ENCODE measurements around the gene CRK. TPM values are rescaled to one million over a fixed set of nuclear protein-coding genes. Genes with fewer than 3 reads are reported as not detected.
A peak's percentile ranks its signal among the peaks of the same experiment; 100 is the strongest.

Gene CRK
- total RNA-seq, 1 donor from 2014 or later = 83.5 TPM

GRCh38 chr17:1386265-1386664 is 69.8 kb downstream of the CRK start:
- H2AFZ ChIP-seq (ENCODE audit: low read depth, low read length) = no peak overlapping the region
- no peaks in the 10 kb centered on the region for H3K9me3 ChIP-seq (ENCODE audit: insufficient read depth, low read depth, low read length)
- H3K9ac ChIP-seq (ENCODE audit: low read length) = no peak overlapping the region
- no peak for DNase-seq (ENCODE audit: low read depth)
- peaks cover 31% of the 10 kb centered on the region for H3K4me1 Mint-ChIP-seq (ENCODE audit: low read depth, unreplicated experiment)
- TF ChIP-seq EZH2 (IDR thresholded peaks at IDR 0.05; ENCODE audit: insufficient read depth, low read length) (no peak), CTCF (IDR thresholded peaks at IDR 0.05; ENCODE audit: insufficient read depth, low read depth, low read length) (no peak)
- H3K4me3 ChIP-seq (ENCODE audit: insufficient read depth, low read depth, low read length) = no peak overlapping the region
- no peak overlapping the region for H3K27ac Mint-ChIP-seq (ENCODE audit: unreplicated experiment)
- peak overlapping the region; percentile 31 for H3K4me3 Mint-ChIP-seq (ENCODE audit: unreplicated experiment)
- peaks cover 4% of the 10 kb centered on the region for H3K4me1 ChIP-seq (ENCODE audit: insufficient read depth, low read length)
- no peaks in the 10 kb centered on the region for H3K27me3 Mint-ChIP-seq (ENCODE audit: low read depth, unreplicated experiment)
- no peaks in the 10 kb centered on the region for H3K36me3 ChIP-seq (ENCODE audit: insufficient read depth, low read length)
- no peak overlapping the region for H3K27ac ChIP-seq (ENCODE audit: low read depth, low read length)
- FAIRE-seq = no peak
- H3K9me3 Mint-ChIP-seq (ENCODE audit: unreplicated experiment) = no peaks in the 10 kb centered on the region
- peaks cover 99% of the 10 kb centered on the region for H3K79me2 ChIP-seq (ENCODE audit: insufficient read depth, low read length)
- peaks cover 3% of the 10 kb centered on the region for H3K36me3 Mint-ChIP-seq (ENCODE audit: low read depth, unreplicated experiment)
- no peak overlapping the region for H3K4me2 ChIP-seq (ENCODE audit: low read length)
- H4K20me1 ChIP-seq (ENCODE audit: insufficient read depth, low read length) = peaks cover 97% of the 10 kb centered on the region
- H3K27me3 ChIP-seq (ENCODE audit: insufficient read depth, low read length) = no peaks in the 10 kb centered on the region

DNA sequence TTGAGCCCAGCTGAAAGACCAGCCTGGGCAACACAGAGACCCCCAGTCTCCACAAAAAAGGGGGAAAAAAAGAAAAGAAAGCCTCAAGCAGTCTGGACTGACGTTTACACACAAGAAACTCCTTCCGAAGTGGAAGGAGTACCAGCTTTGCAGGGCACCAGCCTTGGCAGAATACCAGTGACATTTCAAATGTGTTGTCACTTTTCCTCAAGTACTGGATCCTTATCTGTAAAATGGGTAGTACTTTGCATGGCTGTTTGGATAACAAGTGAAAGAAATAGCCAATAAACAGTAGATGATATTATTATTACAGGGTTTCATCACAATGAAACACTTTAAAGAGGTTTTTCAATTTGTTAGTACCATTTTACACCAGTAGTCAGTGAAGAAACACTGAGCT is 70.2 kb downstream of the CRK start:
- H3K27me3 Mint-ChIP-seq (ENCODE audit: low read depth, unreplicated experiment) = no peaks in the 10 kb centered on the region
- FAIRE-seq (no peak), DNase-seq (ENCODE audit: low read depth) (no peak)
- Histone ChIP-seq H3K4me3 (ENCODE audit: insufficient read depth, low read depth, low read length) (no peak overlapping the region), H4K20me1 (ENCODE audit: insufficient read depth, low read length) (peaks cover 97% of the 10 kb centered on the region), H2AFZ (ENCODE audit: low read depth, low read length) (no peak overlapping the region), H3K9ac (ENCODE audit: low read length) (no peak overlapping the region), H3K36me3 (ENCODE audit: insufficient read depth, low read length) (no peaks in the 10 kb centered on the region), H3K27ac (ENCODE audit: low read depth, low read length) (no peak overlapping the region), H3K4me1 (ENCODE audit: insufficient read depth, low read length) (peaks cover 2% of the 10 kb centered on the region), H3K27me3 (ENCODE audit: insufficient read depth, low read length) (no peaks in the 10 kb centered on the region), H3K79me2 (ENCODE audit: insufficient read depth, low read length) (peaks cover 99% of the 10 kb centered on the region), H3K4me2 (ENCODE audit: low read length) (no peak overlapping the region), H3K9me3 (ENCODE audit: insufficient read depth, low read depth, low read length) (no peaks in the 10 kb centered on the region)
- no peak overlapping the region for H3K4me3 Mint-ChIP-seq (ENCODE audit: unreplicated experiment)
- H3K36me3 Mint-ChIP-seq (ENCODE audit: low read depth, unreplicated experiment) = peaks cover 3% of the 10 kb centered on the region
- TF ChIP-seq EZH2 (IDR thresholded peaks at IDR 0.05; ENCODE audit: insufficient read depth, low read length) = no peak
- TF ChIP-seq CTCF (IDR thresholded peaks at IDR 0.05; ENCODE audit: insufficient read depth, low read depth, low read length) = no peak
- H3K4me1 Mint-ChIP-seq (ENCODE audit: low read depth, unreplicated experiment) = peaks cover 30% of the 10 kb centered on the region
- no peak overlapping the region for H3K27ac Mint-ChIP-seq (ENCODE audit: unreplicated experiment)
- H3K9me3 Mint-ChIP-seq (ENCODE audit: unreplicated experiment) = no peaks in the 10 kb centered on the region

- no peak for FAIRE-seq
These were observed 71.1 kb downstream of the CRK start for GRCh38 chr17:1384905-1385435.

More at GRCh38 chr17:1384905-1385435, 71.1 kb downstream of the CRK start:
- no peak overlapping the region for H3K4me3 Mint-ChIP-seq (ENCODE audit: unreplicated experiment)
- H3K4me2 ChIP-seq (ENCODE audit: low read length) = peak overlapping the region; percentile 23
- peaks cover 5% of the 10 kb centered on the region for H3K4me1 ChIP-seq (ENCODE audit: insufficient read depth, low read length)
- H3K27ac Mint-ChIP-seq (ENCODE audit: unreplicated experiment) = no peak overlapping the region
- H2AFZ ChIP-seq (ENCODE audit: low read depth, low read length) = no peak overlapping the region
- peaks cover 97% of the 10 kb centered on the region for H4K20me1 ChIP-seq (ENCODE audit: insufficient read depth, low read length)
- peaks cover 28% of the 10 kb centered on the region for H3K4me1 Mint-ChIP-seq (ENCODE audit: low read depth, unreplicated experiment)
- H3K36me3 Mint-ChIP-seq (ENCODE audit: low read depth, unreplicated experiment) = peaks cover 3% of the 10 kb centered on the region
- TF ChIP-seq CTCF (IDR thresholded peaks at IDR 0.05; ENCODE audit: insufficient read depth, low read depth, low read length) = no peak
- TF ChIP-seq EZH2 (IDR thresholded peaks at IDR 0.05; ENCODE audit: insufficient read depth, low read length) = no peak
- DNase-seq (ENCODE audit: low read depth) = no peak
- H3K9me3 ChIP-seq (ENCODE audit: insufficient read depth, low read depth, low read length) = no peaks in the 10 kb centered on the region
- no peak overlapping the region for H3K27ac ChIP-seq (ENCODE audit: low read depth, low read length)
- no peaks in the 10 kb centered on the region for H3K36me3 ChIP-seq (ENCODE audit: insufficient read depth, low read length)
- H3K9ac ChIP-seq (ENCODE audit: low read length) = no peak overlapping the region
- H3K9me3 Mint-ChIP-seq (ENCODE audit: unreplicated experiment) = no peaks in the 10 kb centered on the region
- no peak overlapping the region for H3K4me3 ChIP-seq (ENCODE audit: insufficient read depth, low read depth, low read length)
- peaks cover 99% of the 10 kb centered on the region for H3K79me2 ChIP-seq (ENCODE audit: insufficient read depth, low read length)
- no peaks in the 10 kb centered on the region for H3K27me3 ChIP-seq (ENCODE audit: insufficient read depth, low read length)
- H3K27me3 Mint-ChIP-seq (ENCODE audit: low read depth, unreplicated experiment) = no peaks in the 10 kb centered on the region

Data from astrocyte (in vitro differentiated cells and primary cell).